Endothelial cell of umbilical vein (primary cell): Measurements from ENCODE around the gene UBE3B. TPM values are rescaled to one million over a fixed set of nuclear protein-coding genes. Genes with fewer than 3 reads are reported as not detected.

ENCODE experiments used
- BruUV-seq: library from RNA; stranded (reverse); fragments of 400-500 nt; replicated peaks from 2 replicates; lab custom pipeline; 2021; lab: Mats Ljungman, UMichigan
- CTCF ChIA-PET: fragments of 300-600, 350-600 bp; sonication (Branson Sonifier 250); formaldehyde crosslinking; loops from one replicate; lab custom pipeline; 2021; ENCODE audit warnings: antibody characterized with exemption, inconsistent platforms; lab: Charles Lee
- POLR2A ChIA-PET: fragments of 300-600, 350-600 bp; sonication (Branson Sonifier 250); formaldehyde crosslinking; loops from one replicate; lab custom pipeline; 2021; ENCODE audit warnings: antibody characterized with exemption, inconsistent platforms; lab: Charles Lee
- DNase-seq: peaks from one replicate; pipeline ENCODE4 v3.0.0-alpha.2; 2011; ENCODE audit warnings: low read depth, low spot score
- FAIRE-seq: peaks from 2 replicates; lab custom pipeline; 2011; peaks lifted over from hg19 to GRCh38; lab: Jason Lieb, UNC
- H2AFZ ChIP-seq: 2 replicates; pipeline ENCODE4 v1.6.0; 2012; ENCODE audit warnings: low read depth, low read length, control low read depth, inconsistent platforms
- H3K27ac ChIP-seq: 2 replicates; pipeline ENCODE4 v1.5.1; 2011; ENCODE audit warnings: low read depth, mild to moderate bottlenecking, control low read depth, low read length, moderate library complexity; ENCODE audit not compliant: insufficient read depth
- H3K27me3 ChIP-seq, 2 experiments: 2 replicates each; pipeline versions ENCODE4 v1.6.0 to v1.6.1; 2011; ENCODE audit warnings: low read length in 2 of 2, mixed read lengths in 1 of 2; ENCODE audit not compliant: control insufficient read depth in 2 of 2, insufficient read depth in 2 of 2
- H3K36me3 ChIP-seq, 2 experiments: 2 replicates in 1 of 2; 3 replicates in 1 of 2; pipeline ENCODE4 v1.5.1; 2011; ENCODE audit warnings: low read length in 2 of 2, mild to moderate bottlenecking in 1 of 2, moderate library complexity in 1 of 2; ENCODE audit not compliant: control insufficient read depth in 2 of 2, insufficient read depth in 2 of 2; ENCODE audit errors: extremely low read depth in 1 of 2
- H3K4me1 ChIP-seq: 3 replicates; pipeline ENCODE4 v1.5.1; 2011; ENCODE audit warnings: mild to moderate bottlenecking, low read length; ENCODE audit not compliant: control insufficient read depth, insufficient read depth; ENCODE audit errors: extremely low read depth
- H3K4me2 ChIP-seq: 2 replicates; pipeline ENCODE4 v1.6.1; 2011; ENCODE audit warnings: low read length, control low read depth, mixed read lengths; ENCODE audit not compliant: insufficient read depth
- H3K4me3 ChIP-seq, 3 experiments: fragments of 200-600 bp in 1 of 3; sonication (generic), shearing (Covaris generic) in 1 of 3; replicated peaks in 1 of 3; 2 replicates each; pipeline ENCODE4 v1.5.1; 2011 to 2016; ENCODE audit warnings: control low read depth in 3 of 3, low read length in 3 of 3, mild to moderate bottlenecking in 2 of 3, inconsistent platforms in 1 of 3, low read depth in 1 of 3, moderate library complexity in 1 of 3; ENCODE audit not compliant: insufficient read depth in 1 of 3
- H3K79me2 ChIP-seq: 2 replicates; pipeline ENCODE4 v1.6.0; 2012; ENCODE audit warnings: low read length, inconsistent platforms; ENCODE audit not compliant: control insufficient read depth, insufficient read depth
- H3K9ac ChIP-seq: replicated peaks from 2 replicates; pipeline ENCODE3; 2011; ENCODE audit warnings: low read length, control low read depth; ENCODE audit not compliant: insufficient read depth; ENCODE audit errors: extremely low read depth
- H3K9me1 ChIP-seq: replicated peaks from 3 replicates; pipeline ENCODE4 v1.6.0; 2011; ENCODE audit warnings: mild to moderate bottlenecking, low read length; ENCODE audit not compliant: control insufficient read depth, insufficient read depth; ENCODE audit errors: extremely low read depth
- H3K9me3 ChIP-seq: replicated peaks from 2 replicates; pipeline ENCODE4 v1.5.1; 2012; ENCODE audit warnings: low read length, inconsistent platforms; ENCODE audit not compliant: control insufficient read depth, insufficient read depth
- H4K20me1 ChIP-seq: replicated peaks from 2 replicates; pipeline ENCODE3; 2011; ENCODE audit warnings: mild to moderate bottlenecking, low read length; ENCODE audit not compliant: control insufficient read depth, insufficient read depth; ENCODE audit errors: extremely low read depth
- GATA2 ChIP-seq: IDR thresholded peaks from 2 replicates; pipeline ENCODE4 v1.7.0; 2011; ENCODE audit warnings: low read depth, mild to moderate bottlenecking, moderate library complexity, mixed read lengths, low read length; ENCODE audit not compliant: insufficient read length, insufficient read depth
- JUN ChIP-seq: IDR thresholded peaks from 2 replicates; pipeline ENCODE4 v1.6.1; 2011; ENCODE audit warnings: borderline replicate concordance, low read depth; ENCODE audit not compliant: insufficient read length, insufficient read depth
- POLR2A ChIP-seq: IDR thresholded peaks from 2 replicates; pipeline ENCODE4 v1.6.1; 2012; ENCODE audit warnings: low read depth, mild to moderate bottlenecking, control low read depth, low read length
- POLR2AphosphoS5 ChIP-seq: IDR thresholded peaks from 2 replicates; pipeline ENCODE4 v1.6.1; 2012; ENCODE audit warnings: low read depth, mild to moderate bottlenecking, control low read depth, low read length, moderate library complexity; ENCODE audit not compliant: insufficient read depth
- dilution Hi-C: fragments of 300-500 bp; cut with MboI; formaldehyde crosslinking; loops from one replicate; pipeline ENCODE4 v1.15.0; 2019; ENCODE audit warnings: low sequenced_read_pairs; ENCODE audit not compliant: extremely low pct_ligation_motif_present
- intact Hi-C: fragments of 100-400 bp; cut with micrococcal nuclease; formaldehyde crosslinking; loops from one replicate; pipeline ENCODE4 v1.10.0; 2022
- polyA plus RNA-seq, 4 experiments: library from polyadenylated mRNA; depleted of rRNA in 3 of 4; stranded (reverse) in 3 of 4; unstranded in 1 of 4; fragments of >200 nt; gene quantifications; 2 replicates each; pipeline versions ENCODE4 v1.2.1 to v1.2.3, GENCODE V29; 2011 to 2012; ENCODE audit warnings: missing spikeins in 1 of 4
- total RNA-seq: library from RNA; stranded (reverse); gene quantifications from 2 replicates; pipeline ENCODE4 v1.2.3, GENCODE V29; 2021
- TF ChIP-seq, protein P1 (sequence below), 2 donors: IDR thresholded peaks; 1 replicate in 1 of 2; 2 replicates in 1 of 2; pipeline ENCODE4 v1.5.1; 2011; ENCODE audit warnings: low read length in 2 of 2, mild to moderate bottlenecking in 2 of 2, moderate library complexity in 2 of 2, control low read depth in 1 of 2, inconsistent platforms in 1 of 2, low read depth in 1 of 2; ENCODE audit not compliant: insufficient read depth in 1 of 2; ENCODE audit errors: extremely low read depth in 1 of 2

UBE3B gene
- total and polyA plus RNA-seq, 2 donors (not counting 3 experiments of a cell fraction or from before 2014, with no cell fraction given), result 24.9 to 40.8 TPM

DNA sequence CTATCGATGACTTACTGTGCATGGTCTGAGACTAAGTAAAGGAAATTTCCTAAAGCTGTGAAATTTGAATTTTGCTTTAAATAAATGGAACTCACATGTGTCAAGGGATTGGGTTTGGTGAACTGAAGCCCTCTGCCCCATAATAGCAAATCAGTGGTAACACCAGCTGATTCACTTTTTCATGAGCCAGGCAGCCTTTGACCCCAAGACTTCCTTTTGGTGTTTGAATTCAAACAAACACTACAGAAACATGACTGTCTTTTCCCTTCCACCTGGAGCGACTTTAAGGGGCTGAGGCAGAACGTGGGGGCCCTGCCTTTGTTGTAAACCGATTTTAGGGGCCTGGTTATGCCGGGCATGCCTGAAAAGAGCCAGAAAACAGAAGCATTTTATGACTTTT, 29.2 kb upstream of the UBE3B start:
- peaks cover 13% of the 10 kb centered on the region for H3K79me2 ChIP-seq
- BruUV-seq, result no TSS peak

DNA sequence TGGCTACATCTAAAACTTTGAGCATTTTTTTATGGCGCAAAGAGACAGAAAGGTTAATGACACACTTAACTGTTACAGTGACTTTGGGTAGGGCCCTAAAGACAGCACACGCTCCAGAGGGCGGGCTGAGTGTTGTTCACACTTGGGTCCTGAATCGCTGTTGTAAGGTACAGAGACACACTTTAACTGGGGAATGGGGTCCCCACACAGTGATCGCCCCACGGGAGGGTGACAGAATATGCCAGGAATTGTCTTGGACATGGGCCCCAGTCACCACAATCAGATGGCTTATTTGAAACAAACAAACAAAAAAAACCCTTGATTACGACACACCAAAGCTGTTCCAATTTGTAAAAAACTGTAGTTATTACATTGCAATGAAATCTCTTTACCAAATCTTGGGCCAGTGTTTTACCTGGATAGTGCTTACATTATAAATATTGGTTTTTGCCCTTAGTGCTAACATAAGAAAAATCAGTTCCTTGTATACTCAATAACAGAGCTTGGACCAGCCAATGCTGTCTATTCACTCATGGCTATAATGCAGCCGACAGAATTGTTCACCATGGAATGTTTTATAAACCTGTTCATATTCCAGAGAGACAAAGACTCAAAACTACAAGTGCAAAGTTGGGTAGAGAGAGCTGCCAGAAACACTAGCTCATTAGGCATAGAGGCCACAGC, 28.6 kb upstream of the UBE3B start:
- BruUV-seq, result no TSS peak
- FAIRE-seq, result no peak
- peaks cover 15 to 33% of the 10 kb centered on the region in 2 experiments for H3K36me3 ChIP-seq

More for the DNA sequence above, 29.2 kb upstream of the UBE3B start:
- dilution Hi-C loops, result no loop called here
- intact Hi-C loops, result loop anchor here (1.0 kb wide), 1 partner anchor 10 kb away; no protein-coding TSS in a partner anchor
- H3K9me3 ChIP-seq, result no peaks in the 10 kb centered on the region
- peaks cover 3% of the 10 kb centered on the region for H4K20me1 ChIP-seq
- peaks cover 14% of the 10 kb centered on the region for H3K4me1 ChIP-seq
- peaks cover 15 to 27% of the 10 kb centered on the region in 2 experiments for H3K36me3 ChIP-seq
- no peak overlapping the region for H3K4me3 ChIP-seq
- ChIA-PET POLR2A (no interaction called here), CTCF (interaction anchor here (0.8 to 2.8 kb wide), 6 partner anchors 10 to 327 kb away, joined by 3 to 21 read pairs (median 6); no protein-coding TSS in a partner anchor)
- TF ChIP-seq, protein P1, sequence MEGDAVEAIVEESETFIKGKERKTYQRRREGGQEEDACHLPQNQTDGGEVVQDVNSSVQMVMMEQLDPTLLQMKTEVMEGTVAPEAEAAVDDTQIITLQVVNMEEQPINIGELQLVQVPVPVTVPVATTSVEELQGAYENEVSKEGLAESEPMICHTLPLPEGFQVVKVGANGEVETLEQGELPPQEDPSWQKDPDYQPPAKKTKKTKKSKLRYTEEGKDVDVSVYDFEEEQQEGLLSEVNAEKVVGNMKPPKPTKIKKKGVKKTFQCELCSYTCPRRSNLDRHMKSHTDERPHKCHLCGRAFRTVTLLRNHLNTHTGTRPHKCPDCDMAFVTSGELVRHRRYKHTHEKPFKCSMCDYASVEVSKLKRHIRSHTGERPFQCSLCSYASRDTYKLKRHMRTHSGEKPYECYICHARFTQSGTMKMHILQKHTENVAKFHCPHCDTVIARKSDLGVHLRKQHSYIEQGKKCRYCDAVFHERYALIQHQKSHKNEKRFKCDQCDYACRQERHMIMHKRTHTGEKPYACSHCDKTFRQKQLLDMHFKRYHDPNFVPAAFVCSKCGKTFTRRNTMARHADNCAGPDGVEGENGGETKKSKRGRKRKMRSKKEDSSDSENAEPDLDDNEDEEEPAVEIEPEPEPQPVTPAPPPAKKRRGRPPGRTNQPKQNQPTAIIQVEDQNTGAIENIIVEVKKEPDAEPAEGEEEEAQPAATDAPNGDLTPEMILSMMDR (IDR thresholded peaks at IDR 0.05; ENCODE audit: extremely low read depth in 1 of 2, insufficient read depth in 1 of 2, low read depth in 1 of 2, low read length in 2 of 2), result no peak
- peak; percentile 26 for TF ChIP-seq POLR2AphosphoS5
- DNase-seq, result peak; percentile 65
- peak; percentile 92 for FAIRE-seq
- H3K27ac ChIP-seq, result no peak overlapping the region
- H2AFZ ChIP-seq, result no peak overlapping the region
- H3K27me3 ChIP-seq, result no peaks in the 10 kb centered on the region
- no peak overlapping the region for H3K4me2 ChIP-seq
- no peak overlapping the region for H3K9ac ChIP-seq
- no peaks in the 10 kb centered on the region for H3K9me1 ChIP-seq

More for the DNA sequence above, 28.6 kb upstream of the UBE3B start:
- no peak for TF ChIP-seq POLR2A
- no peak for TF ChIP-seq GATA2
- TF ChIP-seq JUN, result no peak
- no peak overlapping the region for H3K27ac ChIP-seq
- H4K20me1 ChIP-seq, result peaks cover 3% of the 10 kb centered on the region
- dilution Hi-C loops (no loop called here), intact Hi-C loops (loop anchor here (1.0 kb wide), 1 partner anchor 9 kb away; no protein-coding TSS in a partner anchor)
- H3K27me3 ChIP-seq, result no peaks in the 10 kb centered on the region
- H3K9me3 ChIP-seq, result no peaks in the 10 kb centered on the region
- DNase-seq, result no peak
- H2AFZ ChIP-seq, result no peak overlapping the region
- peaks cover 13% of the 10 kb centered on the region for H3K79me2 ChIP-seq
- H3K4me2 ChIP-seq, result no peak overlapping the region
- no peak overlapping the region for H3K9ac ChIP-seq
- no peaks in the 10 kb centered on the region for H3K9me1 ChIP-seq
- POLR2A ChIA-PET, result no interaction called here
- CTCF ChIA-PET, result interaction anchor here (1.0 to 2.8 kb wide), 7 partner anchors 10 to 326 kb away, joined by 3 to 21 read pairs (median 8); partner anchors contain the start of genes KCTD10 and UBE3B
- H3K4me3 ChIP-seq, result no peak overlapping the region
- peaks cover 14% of the 10 kb centered on the region for H3K4me1 ChIP-seq
